ENCODE results near the gene TOM1L2.
"Not testable (repeated sequence)": the region's sequence is repeated elsewhere in the genome, so short reads cannot be mapped to it uniquely, and the experiment has no call there.

TOM1L2 gene

GRCh38 chr17:17971431-17972125 lies 622 bp downstream of the TOM1L2 start:
- DNase-seq (ENCODE audit: low read depth in 2 of 3, low spot score in 1 of 3), result no peak

GRCh38 chr17:17970699-17971430 lies 1.3 kb downstream of the TOM1L2 start:
- no peak for DNase-seq (ENCODE audit: low read depth in 2 of 3, low spot score in 1 of 3)

GRCh38 chr17:17966399-17966798 lies 5.8 kb downstream of the TOM1L2 start:
- DNase-seq (ENCODE audit: low read depth in 2 of 3, low spot score in 1 of 3), result no peak

GRCh38 chr17:17965152-17965721 lies 7.0 kb downstream of the TOM1L2 start:
- no peak for DNase-seq (ENCODE audit: low read depth in 2 of 3, low spot score in 1 of 3)

GRCh38 chr17:17964710-17965109 lies 7.5 kb downstream of the TOM1L2 start:
- DNase-seq (ENCODE audit: low read depth in 2 of 3, low spot score in 1 of 3), result no peak

- DNase-seq (ENCODE audit: low read depth in 2 of 3, low spot score in 1 of 3), result no peak
Observed at GRCh38 chr17:17963694-17964436, 8.3 kb downstream of the TOM1L2 start.

- DNase-seq (ENCODE audit: low read depth in 2 of 3, low spot score in 1 of 3), result no peak
Observed at GRCh38 chr17:17963066-17963465, 9.1 kb downstream of the TOM1L2 start.

- DNase-seq (ENCODE audit: low read depth in 2 of 3, low spot score in 1 of 3), result no peak
Observed at GRCh38 chr17:17960500-17961030, 11.6 kb downstream of the TOM1L2 start.

- DNase-seq (ENCODE audit: low read depth in 2 of 3, low spot score in 1 of 3), result peak in 2 of 3 donors; percentile 32 to 74
Observed at GRCh38 chr17:17959520-17960361, 12.5 kb downstream of the TOM1L2 start.

- no peak for DNase-seq (ENCODE audit: low read depth in 2 of 3, low spot score in 1 of 3)
Observed at GRCh38 chr17:17958982-17959381, 13.2 kb downstream of the TOM1L2 start.

- no peak for DNase-seq (ENCODE audit: low read depth in 2 of 3, low spot score in 1 of 3)
Observed at GRCh38 chr17:17957584-17957916, 14.7 kb downstream of the TOM1L2 start.

- DNase-seq (ENCODE audit: low read depth in 2 of 3, low spot score in 1 of 3), result not testable (repeated sequence)
Observed at GRCh38 chr17:17955790-17956341, 16.3 kb downstream of the TOM1L2 start.

GRCh38 chr17:17954079-17954478 lies 18.1 kb downstream of the TOM1L2 start:
- no peak for DNase-seq (ENCODE audit: low read depth in 2 of 3, low spot score in 1 of 3)

- DNase-seq (ENCODE audit: low read depth in 2 of 3, low spot score in 1 of 3), result no peak
Observed at GRCh38 chr17:17952691-17953090, 19.5 kb downstream of the TOM1L2 start.

GRCh38 chr17:17951524-17951923 lies 20.7 kb downstream of the TOM1L2 start:
- DNase-seq (ENCODE audit: low read depth in 2 of 3, low spot score in 1 of 3), result no peak

- no peak for DNase-seq (ENCODE audit: low read depth in 2 of 3, low spot score in 1 of 3)
Observed at GRCh38 chr17:17950806-17951205, 21.4 kb downstream of the TOM1L2 start.

- no peak for DNase-seq (ENCODE audit: low read depth in 2 of 3, low spot score in 1 of 3)
Observed at GRCh38 chr17:17950347-17950746, 21.9 kb downstream of the TOM1L2 start.

- DNase-seq (ENCODE audit: low read depth in 2 of 3, low spot score in 1 of 3), result no peak
Observed at GRCh38 chr17:17947966-17948365, 24.2 kb downstream of the TOM1L2 start.

GRCh38 chr17:17947309-17947708 lies 24.9 kb downstream of the TOM1L2 start:
- DNase-seq (ENCODE audit: low read depth in 2 of 3, low spot score in 1 of 3), result no peak

- no peak for DNase-seq (ENCODE audit: low read depth in 2 of 3, low spot score in 1 of 3)
Observed at GRCh38 chr17:17946093-17946492, 26.1 kb downstream of the TOM1L2 start.

Data from stimulated activated CD4-positive, alpha-beta T cell treated with anti-CD3 and anti-CD28 coated beads, Interleukin-12 subunit alpha, Interleukin-12 subunit beta, amount 100 ng/mL, for 48 hours (primary cell).